DOHH2 (cell line): ENCODE data around the gene ATG12.

Experiments used
- H3F3A ChIP-seq: fragments of 200-600 bp; sonication (generic), shearing (Covaris generic); 2 replicates; pipeline ENCODE4 v1.6.0; 2016; ENCODE audit warnings: antibody characterized with exemption, mild to moderate bottlenecking; ENCODE audit not compliant: control insufficient read depth, insufficient read depth
- H3K27ac ChIP-seq: fragments of 200-600 bp; sonication (generic); 2 replicates; pipeline ENCODE4 v1.5.1; 2014; ENCODE audit warnings: low read depth, mild to moderate bottlenecking, low read length, moderate library complexity
- H3K27me3 ChIP-seq: fragments of 200-600 bp; sonication (generic); 2 replicates; pipeline ENCODE4 v1.6.1; 2014; ENCODE audit warnings: mild to moderate bottlenecking, low read length, mixed read lengths; ENCODE audit not compliant: control insufficient read depth
- H3K36me3 ChIP-seq: fragments of 200-600 bp; sonication (generic); 2 replicates; pipeline ENCODE4 v1.6.1; 2014; ENCODE audit warnings: mild to moderate bottlenecking, low read length, moderate library complexity, mixed read lengths; ENCODE audit not compliant: control insufficient read depth
- H3K4me1 ChIP-seq: fragments of 200-600 bp; sonication (generic); 2 replicates; pipeline ENCODE4 v1.6.1; 2014; ENCODE audit warnings: mild to moderate bottlenecking, low read length, mixed read lengths; ENCODE audit not compliant: control insufficient read depth
- H3K4me2 ChIP-seq: fragments of 200-600 bp; sonication (generic); 2 replicates; pipeline ENCODE4 v1.6.0; 2014; ENCODE audit warnings: mild to moderate bottlenecking, low read length, moderate library complexity
- H3K4me3 ChIP-seq: fragments of 200-600 bp; sonication (generic); 2 replicates; pipeline ENCODE4 v1.5.1; 2014; ENCODE audit warnings: mild to moderate bottlenecking, low read length, mixed read lengths
- H3K79me2 ChIP-seq: fragments of 200-600 bp; sonication (generic); 2 replicates; pipeline ENCODE4 v1.6.1; 2014; ENCODE audit warnings: mild to moderate bottlenecking, low read length, mixed read lengths; ENCODE audit not compliant: control insufficient read depth
- H3K9me2 ChIP-seq: fragments of 200-600 bp; sonication (generic); replicated peaks from 2 replicates; pipeline ENCODE4 v1.6.1; 2014; ENCODE audit warnings: mild to moderate bottlenecking, low read length, mixed read lengths; ENCODE audit not compliant: control insufficient read depth
- H3K9me3 ChIP-seq: fragments of 200-600 bp; sonication (generic); 2 replicates; pipeline ENCODE4 v1.6.1; 2014; ENCODE audit warnings: antibody characterized with exemption, low read length, mixed read lengths; ENCODE audit not compliant: control insufficient read depth, insufficient read depth
- H4K20me1 ChIP-seq: fragments of 200-600 bp; sonication (generic); 2 replicates; pipeline ENCODE4 v1.6.0; 2014; ENCODE audit warnings: low read depth, mild to moderate bottlenecking, antibody characterized with exemption, low read length, moderate library complexity; ENCODE audit not compliant: control insufficient read depth, insufficient read depth
- CTCF ChIP-seq: fragments of 200-600 bp; sonication (generic); IDR thresholded peaks from one replicate; pipeline ENCODE4 v1.5.1; 2014; ENCODE audit warnings: antibody characterized with exemption, mild to moderate bottlenecking, low read depth, low read length; ENCODE audit not compliant: poor library complexity, severe bottlenecking
- EZH2phosphoT487 ChIP-seq: fragments of 200-600 bp; sonication (generic); IDR thresholded peaks from 2 replicates; pipeline ENCODE4 v1.6.1; 2017; ENCODE audit warnings: borderline replicate concordance, mild to moderate bottlenecking, antibody characterized with exemption, low read length, moderate library complexity, mixed read lengths

Gene ATG12

GRCh38 chr5:115847290-115847689, 5.9 kb upstream of the ATG12 start:
- Histone ChIP-seq H3K9me2 (no peaks in the 10 kb centered on the region), H3F3A (peaks cover 10% of the 10 kb centered on the region; the same call in 1 of the 2 replicates), H3K9me3 (no peaks in the 10 kb centered on the region), H3K36me3 (peaks cover 25% of the 10 kb centered on the region; the same call in 1 of the 2 replicates), H3K4me2 (no peak overlapping the region), H3K4me1 (peaks cover 31% of the 10 kb centered on the region), H3K27me3 (no peaks in the 10 kb centered on the region), H3K4me3 (no peak overlapping the region), H3K27ac (no peak overlapping the region), H3K79me2 (peaks cover 100% of the 10 kb centered on the region), H4K20me1 (peaks cover 13% of the 10 kb centered on the region; the same call in 1 of the 2 replicates)
- TF ChIP-seq EZH2phosphoT487 (no peak), CTCF (no peak)

GRCh38 chr5:115844321-115844817, 3.0 kb upstream of the ATG12 start:
- Histone ChIP-seq H3K4me3 (peak overlapping the region; percentile 96), H3K4me1 (peaks cover 38% of the 10 kb centered on the region), H3K9me3 (no peaks in the 10 kb centered on the region), H3K27me3 (no peaks in the 10 kb centered on the region), H3F3A (peaks cover 15% of the 10 kb centered on the region), H3K9me2 (no peaks in the 10 kb centered on the region), H3K27ac (peak overlapping the region; percentile 38), H4K20me1 (peaks cover 18% of the 10 kb centered on the region; the same call in 1 of the 2 replicates), H3K36me3 (peaks cover 40% of the 10 kb centered on the region), H3K4me2 (peak overlapping the region; percentile 65), H3K79me2 (peaks cover 97% of the 10 kb centered on the region)
- TF ChIP-seq CTCF (no peak), EZH2phosphoT487 (no peak)

GRCh38 chr5:115843444-115844130, 2.2 kb upstream of the ATG12 start:
- H3K79me2 ChIP-seq: peaks cover 97% of the 10 kb centered on the region
- H4K20me1 ChIP-seq: peaks cover 18% of the 10 kb centered on the region
- peak overlapping the region; percentile 65 for H3K4me2 ChIP-seq
- H3K4me3 ChIP-seq: peak overlapping the region; percentile 96
- peaks cover 42% of the 10 kb centered on the region for H3K36me3 ChIP-seq
- peaks cover 15% of the 10 kb centered on the region for H3F3A ChIP-seq
- peak overlapping the region; percentile 78 for H3K27ac ChIP-seq
- TF ChIP-seq EZH2phosphoT487: no peak
- TF ChIP-seq CTCF: no peak
- H3K9me2 ChIP-seq: no peaks in the 10 kb centered on the region
- peaks cover 44% of the 10 kb centered on the region for H3K4me1 ChIP-seq
- H3K27me3 ChIP-seq: no peaks in the 10 kb centered on the region
- no peaks in the 10 kb centered on the region for H3K9me3 ChIP-seq
